A549 treated with CORT108297 at 1 μM for 4 hours (cell line): ENCODE measurements around the gene DALRD3. TPM values are rescaled to one million over a fixed set of nuclear protein-coding genes. Genes with fewer than 3 reads are reported as not detected.

Experiments used
- total RNA-seq: library from RNA; stranded (reverse); fragments of 200-300 nt; extraction: Qiagen RNA extraction; gene quantifications from 5 replicates; pipeline ENCODE4 v1.2.3, GENCODE V29; 2022

DALRD3 gene
- total RNA-seq, result 18.4 to 26.9 TPM (median 25.6 TPM) in 5 replicates

GRCh38 chr3:49017971-49018706 is at the start of gene DALRD3:
Gene DALRD3 (minus strand): TSS chr3:49018580. CDS start chr3:49018564, 16 bp downstream.

GRCh38 chr3:49028673-49029562 is 10.5 kb upstream of the DALRD3 start, which contains the start of gene IMPDH2:
Gene IMPDH2 (minus strand): TSS chr3:49029398. CDS start chr3:49029350, 48 bp downstream.

GRCh38 chr3:49021813-49022687 is 3.7 kb upstream of the DALRD3 start, which contains the start of gene NDUFAF3:
Gene NDUFAF3 (plus strand): TSS chr3:49022121. CDS start chr3:49022145, 24 bp downstream.

GRCh38 chr3:49007068-49007770 is 11.2 kb downstream of the DALRD3 start, which contains the start of gene WDR6:
Gene WDR6 (plus strand): TSS chr3:49007391. CDS start chr3:49007432, 41 bp downstream.

GRCh38 chr3:48989796-48990635 is 28.4 kb downstream of the DALRD3 start, which contains the start of gene P4HTM:
Gene P4HTM (plus strand): TSS chr3:48990241. CDS start chr3:48990257, 16 bp downstream.

Other genes starting within 250 kb of the DALRD3 start
- 14.5 to 18.7 TPM (median 17.4 TPM) in 5 replicates for gene PRKAR2A, start 170.7 kb downstream of the DALRD3 start, total RNA-seq
- gene SLC25A20, start 119.7 kb downstream of the DALRD3 start, total RNA-seq, result 10.5 to 12.0 TPM (median 11.2 TPM) in 5 replicates
- gene ARIH2, start 99.7 kb downstream of the DALRD3 start, total RNA-seq, result 56.2 to 63.6 TPM (median 57.0 TPM) in 5 replicates
- 12.4 to 21.3 TPM (median 19.6 TPM) in 5 replicates for gene P4HTM, start 28.3 kb downstream of the DALRD3 start, total RNA-seq
- 60.5 to 79.4 TPM (median 74.0 TPM) in 5 replicates for gene WDR6, start 11.2 kb downstream of the DALRD3 start, total RNA-seq
- gene NDUFAF3, start 3.5 kb upstream of the DALRD3 start, total RNA-seq, result 55.1 to 94.9 TPM (median 94.0 TPM) in 5 replicates
- gene IMPDH2, start 10.8 kb upstream of the DALRD3 start, total RNA-seq, result 152 to 164 TPM (median 157 TPM) in 5 replicates
- 37.2 to 41.5 TPM (median 37.6 TPM) in 5 replicates for gene QRICH1, start 75.5 kb upstream of the DALRD3 start, total RNA-seq
- 123 to 155 TPM (median 147 TPM) in 5 replicates for gene QARS1, start 86.2 kb upstream of the DALRD3 start, total RNA-seq
- 18.7 to 26.6 TPM (median 25.1 TPM) in 5 replicates for gene USP19, start 102.2 kb upstream of the DALRD3 start, total RNA-seq
- 80.0 to 111 TPM (median 107 TPM) in 5 replicates for gene LAMB2, start 114.5 kb upstream of the DALRD3 start, total RNA-seq
- 12.1 to 15.3 TPM (median 14.5 TPM) in 5 replicates for gene CCDC71, start 147.8 kb upstream of the DALRD3 start, total RNA-seq
- 4.3 to 6.4 TPM (median 5.5 TPM) in 5 replicates for gene KLHDC8B, start 153.0 kb upstream of the DALRD3 start, total RNA-seq